GM06990 (cell line): ENCODE measurements around the gene CANT1.

Experiments
- DNase-seq: peaks from one replicate; pipeline ENCODE4 v3.0.0-alpha.2; 2011; ENCODE audit not compliant: insufficient read length; ENCODE audit errors: extremely low read depth
- H3K27me3 ChIP-seq: replicated peaks from 2 replicates; pipeline ENCODE4 v1.6.0; 2011; ENCODE audit warnings: low read length; ENCODE audit not compliant: control insufficient read depth, insufficient read depth
- H3K36me3 ChIP-seq: 2 replicates; pipeline ENCODE4 v1.5.1; 2011; ENCODE audit warnings: low read length; ENCODE audit not compliant: control insufficient read depth, insufficient read depth
- H3K4me3 ChIP-seq: replicated peaks from 2 replicates; pipeline ENCODE4 v1.5.1; 2011; ENCODE audit warnings: low read depth, mild to moderate bottlenecking, control low read depth, low read length
- CTCF ChIP-seq: IDR thresholded peaks from 2 replicates; pipeline ENCODE4 v1.5.1; 2011; ENCODE audit warnings: low read length, control low read depth, mild to moderate bottlenecking, inconsistent platforms; ENCODE audit not compliant: insufficient read depth, poor library complexity, severe bottlenecking

CANT1 gene

DNA sequence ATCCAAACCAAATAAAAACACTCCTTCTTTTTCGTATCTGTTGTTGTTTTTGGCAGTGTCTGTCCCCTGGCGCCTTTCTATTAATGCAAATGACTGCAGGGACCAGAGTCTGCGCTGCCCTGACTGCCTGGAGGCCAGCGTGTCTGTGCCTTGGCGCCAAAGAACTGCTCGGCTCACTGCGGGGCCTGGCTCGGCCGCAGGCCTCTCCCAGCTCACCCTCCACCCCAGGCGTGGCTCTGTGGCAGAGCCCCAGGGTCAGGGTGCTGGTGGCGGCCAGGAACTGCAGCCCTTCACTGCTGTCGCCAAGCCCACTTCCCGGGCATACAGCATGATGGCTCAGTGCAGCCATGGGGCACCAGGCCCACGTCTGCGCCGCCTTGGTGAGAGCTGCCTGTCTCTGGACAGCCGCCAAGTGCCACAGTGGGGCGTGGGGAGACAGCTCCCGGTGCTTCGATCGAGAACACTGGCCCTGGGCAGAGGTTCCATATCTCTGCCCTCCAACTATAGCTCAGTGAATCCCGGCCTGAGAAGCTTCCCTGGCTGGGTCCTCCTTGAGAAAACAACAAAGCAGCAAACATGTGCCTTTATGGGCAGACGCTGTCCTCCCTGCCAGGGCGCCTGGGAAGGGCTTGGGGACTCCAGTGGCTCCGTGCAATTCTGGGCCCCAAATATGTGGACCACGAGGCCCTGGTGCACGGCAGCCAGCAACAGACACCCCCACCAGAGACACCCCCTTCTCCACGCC, 11.1 kb downstream of the CANT1 start:
- H3K36me3 ChIP-seq, result peaks cover 36% of the 10 kb centered on the region
- no peak overlapping the region for H3K4me3 ChIP-seq
- TF ChIP-seq CTCF, result no peak
- H3K27me3 ChIP-seq, result no peaks in the 10 kb centered on the region
- no peak for DNase-seq

GRCh38 chr17:78997881-78998280, 11.7 kb downstream of the CANT1 start:
- H3K4me3 ChIP-seq, result no peak overlapping the region
- DNase-seq, result no peak
- peaks cover 37% of the 10 kb centered on the region for H3K36me3 ChIP-seq
- no peak for TF ChIP-seq CTCF
- H3K27me3 ChIP-seq, result no peaks in the 10 kb centered on the region

GRCh38 chr17:78997231-78997741, 12.3 kb downstream of the CANT1 start:
- TF ChIP-seq CTCF, result no peak
- no peak for DNase-seq
- Histone ChIP-seq H3K27me3 (no peaks in the 10 kb centered on the region), H3K4me3 (no peak overlapping the region), H3K36me3 (peaks cover 35% of the 10 kb centered on the region)

- Histone ChIP-seq H3K36me3 (peaks cover 36% of the 10 kb centered on the region), H3K4me3 (no peak overlapping the region), H3K27me3 (no peaks in the 10 kb centered on the region)
- DNase-seq, result no peak
- no peak for TF ChIP-seq CTCF
These were observed 12.8 kb downstream of the CANT1 start for GRCh38 chr17:78996781-78997201.

GRCh38 chr17:78995761-78996451, 13.7 kb downstream of the CANT1 start:
- Histone ChIP-seq H3K27me3 (no peaks in the 10 kb centered on the region), H3K36me3 (peaks cover 42% of the 10 kb centered on the region), H3K4me3 (no peak overlapping the region)
- no peak for TF ChIP-seq CTCF
- no peak for DNase-seq
